ENCODE measurements around the gene FADS2. TPM values are rescaled to one million over a fixed set of nuclear protein-coding genes. Genes with fewer than 3 reads are reported as not detected.

The FADS2 gene
- polyA plus RNA-seq, 1 donor from 2014 or later = 145 TPM

- peak overlapping the region; percentile 48 for H3K9ac ChIP-seq (ENCODE audit: low read length)
These were observed 70.1 kb downstream of the FADS2 start for GRCh38 chr11:61898247-61898582.

GRCh38 chr11:61899146-61899841 is 71.2 kb downstream of the FADS2 start:
- peak overlapping the region; percentile 40 for H3K4me3 ChIP-seq (ENCODE audit: low read length)
- H3F3A ChIP-seq (ENCODE audit: insufficient read depth, low read length, poor library complexity, severe bottlenecking) = peaks cover 7% of the 10 kb centered on the region
- no peaks in the 10 kb centered on the region for H3K9me3 ChIP-seq (ENCODE audit: low read length)
- H3K4me2 ChIP-seq (ENCODE audit: low read length) = no peak overlapping the region
- peak overlapping the region; percentile 53 for H3K9ac ChIP-seq (ENCODE audit: low read length)
- H2AFZ ChIP-seq (ENCODE audit: low read depth, low read length) = no peak overlapping the region
- no peaks in the 10 kb centered on the region for H3K79me2 ChIP-seq (replicated peaks; ENCODE audit: insufficient read depth, low read length)
- no peaks in the 10 kb centered on the region for H4K20me1 ChIP-seq (ENCODE audit: insufficient read depth)
- H3K27ac ChIP-seq (ENCODE audit: low read length) = peak overlapping the region; percentile 81
- H3K9me2 ChIP-seq (ENCODE audit: insufficient read depth, low read length) = no peaks in the 10 kb centered on the region
- no peaks in the 10 kb centered on the region for H3K27me3 ChIP-seq (ENCODE audit: insufficient read depth, low read depth, low read length)
- no peaks in the 10 kb centered on the region for H3K36me3 ChIP-seq (ENCODE audit: insufficient read depth, low read length)
- TF ChIP-seq TAF1 (IDR thresholded peaks at IDR 0.05; ENCODE audit: low read depth) = no peak
- peak; percentile 74 for TF ChIP-seq REST (IDR thresholded peaks at IDR 0.05; ENCODE audit: borderline replicate concordance)
- TF ChIP-seq EP300 (conservative IDR thresholded peaks at IDR 0.05; ENCODE audit: poor library complexity, severe bottlenecking) = peak; percentile 76
- peak; percentile 72 for TF ChIP-seq RAD21 (conservative IDR thresholded peaks at IDR 0.05)
- TF ChIP-seq SMC3 (conservative IDR thresholded peaks at IDR 0.05; ENCODE audit: poor library complexity) = peak; percentile 85
- peak; percentile 88 for TF ChIP-seq POLR2AphosphoS5 (IDR thresholded peaks at IDR 0.05)
- no peak for TF ChIP-seq EZH2 (IDR thresholded peaks at IDR 0.05; ENCODE audit: borderline replicate concordance, insufficient read depth, low read length, poor library complexity, severe bottlenecking)

More at GRCh38 chr11:61898247-61898582, 70.1 kb downstream of the FADS2 start:
- Histone ChIP-seq H3K4me3 (ENCODE audit: low read length) (no peak overlapping the region), H3F3A (ENCODE audit: insufficient read depth, low read length, poor library complexity, severe bottlenecking) (peaks cover 7% of the 10 kb centered on the region), H3K27me3 (ENCODE audit: insufficient read depth, low read depth, low read length) (no peaks in the 10 kb centered on the region), H3K79me2 (replicated peaks; ENCODE audit: insufficient read depth, low read length) (no peaks in the 10 kb centered on the region), H3K36me3 (ENCODE audit: insufficient read depth, low read length) (no peaks in the 10 kb centered on the region), H4K20me1 (ENCODE audit: insufficient read depth) (no peaks in the 10 kb centered on the region), H3K27ac (ENCODE audit: low read length) (peak overlapping the region; percentile 81), H2AFZ (ENCODE audit: low read depth, low read length) (no peak overlapping the region), H3K9me2 (ENCODE audit: insufficient read depth, low read length) (no peaks in the 10 kb centered on the region), H3K4me2 (ENCODE audit: low read length) (no peak overlapping the region), H3K9me3 (ENCODE audit: low read length) (no peaks in the 10 kb centered on the region)
- TF ChIP-seq TAF1 (IDR thresholded peaks at IDR 0.05; ENCODE audit: low read depth) = no peak
- TF ChIP-seq REST (IDR thresholded peaks at IDR 0.05; ENCODE audit: borderline replicate concordance) = no peak
- no peak for TF ChIP-seq POLR2AphosphoS5 (IDR thresholded peaks at IDR 0.05)
- TF ChIP-seq MXI1 (conservative IDR thresholded peaks at IDR 0.05; ENCODE audit: poor library complexity, severe bottlenecking) = no peak
- TF ChIP-seq EZH2 (IDR thresholded peaks at IDR 0.05; ENCODE audit: borderline replicate concordance, insufficient read depth, low read length, poor library complexity, severe bottlenecking) = no peak
- no peak for TF ChIP-seq CTCF (IDR thresholded peaks at IDR 0.05; ENCODE audit: poor library complexity, severe bottlenecking)
- TF ChIP-seq EP300 (conservative IDR thresholded peaks at IDR 0.05; ENCODE audit: poor library complexity, severe bottlenecking) = no peak
- no peak for TF ChIP-seq RAD21 (conservative IDR thresholded peaks at IDR 0.05)
- no peak for TF ChIP-seq SMC3 (conservative IDR thresholded peaks at IDR 0.05; ENCODE audit: poor library complexity)
